CD4-positive, alpha-beta T cell treated with Interleukin-10 for 1 hour (primary cell): ENCODE results near the gene ATRNL1.
"Not testable (repeated sequence)": the region's sequence is repeated elsewhere in the genome, so short reads cannot be mapped to it uniquely, and the experiment has no call there.

Source experiments
- DNase-seq: peaks from one replicate; pipeline ENCODE4 v3.0.0-alpha.2; 2020

The ATRNL1 gene

GRCh38 chr10:115219203-115219602 lies 126.0 kb downstream of the ATRNL1 start:
- DNase-seq = no peak

- DNase-seq = no peak
These were observed 128.9 kb downstream of the ATRNL1 start for GRCh38 chr10:115222039-115222438.

GRCh38 chr10:115239761-115240160 lies 146.6 kb downstream of the ATRNL1 start:
- DNase-seq = no peak

GRCh38 chr10:115250784-115251183 lies 157.6 kb downstream of the ATRNL1 start:
- no peak for DNase-seq

- DNase-seq = not testable (repeated sequence)
These were observed 160.6 kb downstream of the ATRNL1 start for GRCh38 chr10:115253765-115254164.

- DNase-seq = no peak
These were observed 179.3 kb downstream of the ATRNL1 start for GRCh38 chr10:115272482-115272881.

GRCh38 chr10:115278294-115278693 lies 185.1 kb downstream of the ATRNL1 start:
- no peak for DNase-seq

GRCh38 chr10:115295213-115295805 lies 202.1 kb downstream of the ATRNL1 start:
- DNase-seq = no peak

- DNase-seq = no peak
These were observed 206.9 kb downstream of the ATRNL1 start for GRCh38 chr10:115300080-115300479.

- DNase-seq = not testable (repeated sequence)
These were observed 226.5 kb downstream of the ATRNL1 start for GRCh38 chr10:115319669-115320068.

GRCh38 chr10:115321360-115321759 lies 228.2 kb downstream of the ATRNL1 start:
- DNase-seq = no peak

- DNase-seq = no peak
These were observed 235.2 kb downstream of the ATRNL1 start for GRCh38 chr10:115328331-115328730.

- no peak for DNase-seq
These were observed 242.2 kb downstream of the ATRNL1 start for GRCh38 chr10:115335366-115335765.

- DNase-seq = no peak
These were observed 262.1 kb downstream of the ATRNL1 start for GRCh38 chr10:115355162-115355760.

GRCh38 chr10:115367920-115368319 lies 274.8 kb downstream of the ATRNL1 start:
- not testable (repeated sequence) for DNase-seq

- no peak for DNase-seq
These were observed 285.9 kb downstream of the ATRNL1 start for GRCh38 chr10:115379064-115379463.

- DNase-seq = no peak
These were observed 291.5 kb downstream of the ATRNL1 start for GRCh38 chr10:115384665-115385064.

GRCh38 chr10:115390607-115391006 lies 297.4 kb downstream of the ATRNL1 start:
- DNase-seq = no peak

GRCh38 chr10:115398026-115398425 lies 304.9 kb downstream of the ATRNL1 start:
- DNase-seq = no peak

- no peak for DNase-seq
These were observed 309.5 kb downstream of the ATRNL1 start for GRCh38 chr10:115402699-115403098.

GRCh38 chr10:115405838-115406237 lies 312.7 kb downstream of the ATRNL1 start:
- DNase-seq = not testable (repeated sequence)

GRCh38 chr10:115409347-115409746 lies 316.2 kb downstream of the ATRNL1 start:
- DNase-seq = no peak

GRCh38 chr10:115417585-115418265 lies 324.6 kb downstream of the ATRNL1 start:
- no peak for DNase-seq

GRCh38 chr10:115422624-115423023 lies 329.5 kb downstream of the ATRNL1 start:
- no peak for DNase-seq
